Spleen (tissue), 11 donors: ENCODE results near the gene CNTNAP5. TPM values are rescaled to one million over a fixed set of nuclear protein-coding genes. Genes with fewer than 3 reads are reported as not detected.

Experiments used
- DNase-seq: peaks from one replicate; pipeline ENCODE4 v3.0.0-alpha.2; 2020
- H3K27ac ChIP-seq, 8 donors: fragments of 200-600 bp; sonication (generic) in 7 of 8; 1 replicate in 4 of 8; 2 replicates in 4 of 8; pipeline versions ENCODE4 v1.5.0 to v1.8.0; 2016 to 2021; ENCODE audit warnings: inconsistent platforms in 4 of 8, mild to moderate bottlenecking in 4 of 8, moderate library complexity in 1 of 8
- H3K27me3 ChIP-seq, 7 donors: fragments of 200-600 bp; sonication (generic) in 6 of 7; replicated peaks in 1 of 7; 1 replicate in 4 of 7; 2 replicates in 3 of 7; pipeline versions ENCODE4 v1.5.0 to v1.8.0; 2016 to 2021; ENCODE audit warnings: inconsistent platforms in 3 of 7, mild to moderate bottlenecking in 1 of 7
- H3K36me3 ChIP-seq, 6 donors: fragments of 200-600 bp; sonication (generic) in 5 of 6; 1 replicate in 4 of 6; 2 replicates in 2 of 6; pipeline versions ENCODE4 v1.5.0 to v1.8.0; 2016 to 2021; ENCODE audit warnings: inconsistent platforms in 2 of 6
- H3K4me1 ChIP-seq, 6 donors: fragments of 200-600 bp; sonication (generic) in 5 of 6; 1 replicate in 3 of 6; 2 replicates in 3 of 6; pipeline versions ENCODE4 v1.5.0 to v1.8.0; 2016 to 2021; ENCODE audit warnings: inconsistent platforms in 3 of 6
- H3K4me3 ChIP-seq, 8 donors: fragments of 200-600 bp; sonication (generic) in 7 of 8; 1 replicate in 4 of 8; 2 replicates in 4 of 8; pipeline versions ENCODE4 v1.5.0 to v1.8.0; 2016 to 2021; ENCODE audit warnings: inconsistent platforms in 4 of 8, mild to moderate bottlenecking in 4 of 8, moderate library complexity in 2 of 8
- H3K9me3 ChIP-seq, 8 donors: fragments of 200-600 bp; sonication (generic) in 7 of 8; 1 replicate in 4 of 8; 2 replicates in 4 of 8; pipeline versions ENCODE4 v1.5.0 to v1.8.0; 2016 to 2021; ENCODE audit warnings: inconsistent platforms in 4 of 8
- CTCF ChIP-seq, 11 experiments: fragments of 200-600 bp in 7 of 11; fragments of 450-650 bp in 4 of 11; sonication (generic) in 4 of 11; IDR thresholded peaks in 8 of 11; conservative IDR thresholded peaks in 3 of 11; 1 replicate in 7 of 11; 2 replicates in 4 of 11; pipeline versions ENCODE4 v1.4.0 to v1.8.0; 2016 to 2021; ENCODE audit warnings: antibody characterized with exemption in 11 of 11, inconsistent platforms in 4 of 11, mild to moderate bottlenecking in 1 of 11
- POLR2A ChIP-seq, 3 donors: fragments of 450-650 bp; IDR thresholded peaks; one replicate each; pipeline ENCODE4 v1.5.1; 2017; ENCODE audit warnings: antibody characterized with exemption in 3 of 3, mild to moderate bottlenecking in 1 of 3
- POLR2AphosphoS5 ChIP-seq, 3 donors: sonication (generic); formaldehyde crosslinking; IDR thresholded peaks; one replicate each; pipeline ENCODE4 v1.5.1; 2017; ENCODE audit warnings: antibody characterized with exemption in 3 of 3
- WGBS, 5 donors: extraction: QIAGEN DNeasy Blood & Tissue Kit in 3 of 5; methylation state at CpG; one replicate each; pipeline versions ENCODE4 v1.1.5 to v1.1.7; 2013 to 2018; 5-methylcytosine and 5-hydroxymethylcytosine counted together
- intact Hi-C: fragments of 100-400 bp; cut with DNase I; formaldehyde crosslinking; loops from one replicate; pipeline ENCODE4 v1.15.0; 2023; ENCODE audit warnings: low total_unique reads
- polyA plus RNA-seq, 3 donors: library from polyadenylated mRNA; stranded (reverse); fragments of 200-250 nt; gene quantifications; one replicate each; pipeline ENCODE4 v1.2.1, GENCODE V29; 2013
- total RNA-seq, 7 donors: library from RNA; depleted of rRNA in 3 of 7; stranded (reverse); fragments of >200 nt in 3 of 7; fragmentation: NEBNext Ultra II Directional in 4 of 7; extraction: Animal tissue kit (Norgen Biotek cat#: 25700) in 4 of 7; gene quantifications; one replicate each; pipeline versions ENCODE4 v1.1.0 to v1.2.1, GENCODE V29; 2016 to 2021
- donor health status: healthy with polysubstance abuse.
- donor health status: DM: no; HTN: no; CAD: no; lungs with moderate emphysema.
- donor health status: DM: no; HTN: no; CAD: no.
- donor health status: Bipolar disorder and iron deficiency.
- donor health status: healthy.
- donor health status: DM: no; HTN: no; CAD: no.
- donor health status: DM: yes; HTN: yes; CAD: no.

The CNTNAP5 gene
- total and polyA plus RNA-seq, 10 donors, result 0.18 TPM; not detected in 9

- Histone ChIP-seq H3K27me3 (no peaks in the 10 kb centered on the region), H3K9me3 (peaks cover 0 to 17% (median 4%) of the 10 kb centered on the region in 8 donors), H3K4me1 (no peaks in the 10 kb centered on the region), H3K36me3 (no peaks in the 10 kb centered on the region), H3K27ac (no peak overlapping the region), H3K4me3 (no peak overlapping the region)
- TF ChIP-seq CTCF (IDR thresholded peaks at IDR 0.05 in 8 of 11, conservative IDR thresholded peaks at IDR 0.05 in 3 of 11) (no peak), POLR2A (IDR thresholded peaks at IDR 0.05) (no peak)
- no peak for DNase-seq
- WGBS, 5 donors, result 84 to 94% (median 86%) methylated on average over 4 of the region's 4 CpGs
- intact Hi-C loops, result no loop called here
These were observed 126.6 kb downstream of the CNTNAP5 start for GRCh38 chr2:124151691-124152090.

- Histone ChIP-seq H3K4me1 (no peaks in the 10 kb centered on the region), H3K27ac (no peak overlapping the region), H3K4me3 (no peak overlapping the region), H3K9me3 (peaks cover 0 to 17% (median 4%) of the 10 kb centered on the region in 8 donors), H3K27me3 (no peaks in the 10 kb centered on the region), H3K36me3 (no peaks in the 10 kb centered on the region)
- intact Hi-C loops, result no loop called here
- no peak for DNase-seq
- 83 to 95% (median 91%) methylated on average over 8 of the region's 8 CpGs for WGBS, 5 donors
- TF ChIP-seq POLR2A (IDR thresholded peaks at IDR 0.05) (no peak), CTCF (IDR thresholded peaks at IDR 0.05 in 8 of 11, conservative IDR thresholded peaks at IDR 0.05 in 3 of 11) (no peak), POLR2AphosphoS5 (IDR thresholded peaks at IDR 0.05) (no peak)
These were observed 128.6 kb downstream of the CNTNAP5 start for GRCh38 chr2:124153713-124154112.

- Histone ChIP-seq H3K27ac (no peak overlapping the region), H3K4me3 (no peak overlapping the region), H3K36me3 (no peaks in the 10 kb centered on the region), H3K4me1 (no peaks in the 10 kb centered on the region), H3K27me3 (no peaks in the 10 kb centered on the region), H3K9me3 (peaks cover 0 to 5% (median 0%) of the 10 kb centered on the region in 8 donors)
- TF ChIP-seq POLR2AphosphoS5 (IDR thresholded peaks at IDR 0.05), result no peak
- no peak for TF ChIP-seq CTCF (IDR thresholded peaks at IDR 0.05 in 8 of 11, conservative IDR thresholded peaks at IDR 0.05 in 3 of 11)
- no peak for TF ChIP-seq POLR2A (IDR thresholded peaks at IDR 0.05)
- intact Hi-C loops, result no loop called here
- WGBS, 5 donors, result 76 to 85% (median 81%) methylated on average over 1 of the region's 1 CpG
- no peak for DNase-seq
These were observed 134.1 kb downstream of the CNTNAP5 start for GRCh38 chr2:124159166-124159565.

- no peaks in the 10 kb centered on the region for H3K4me1 ChIP-seq
- H3K9me3 ChIP-seq, result no peaks in the 10 kb centered on the region
- intact Hi-C loops, result no loop called here
- H3K4me3 ChIP-seq, result no peak overlapping the region
- H3K36me3 ChIP-seq, result no peaks in the 10 kb centered on the region
- no peaks in the 10 kb centered on the region for H3K27me3 ChIP-seq
- no peak overlapping the region for H3K27ac ChIP-seq
- TF ChIP-seq POLR2AphosphoS5 (IDR thresholded peaks at IDR 0.05) (no peak), CTCF (IDR thresholded peaks at IDR 0.05 in 8 of 11, conservative IDR thresholded peaks at IDR 0.05 in 3 of 11) (no peak), POLR2A (IDR thresholded peaks at IDR 0.05) (no peak)
- DNase-seq, result no peak
These were observed 136.5 kb downstream of the CNTNAP5 start for GRCh38 chr2:124161542-124161941.
